HEK293 (cell line): ENCODE measurements around the gene SLC6A9.
A peak's percentile ranks its signal among the peaks of the same experiment; 100 is the strongest.

ENCODE experiments used
- CTCF ChIA-PET: fragments of 350-600 bp; formaldehyde crosslinking; extraction: SDS; loops from one replicate; lab custom pipeline; 2021; ENCODE audit warnings: antibody characterized with exemption; lab: Yijun Ruan, JAX
- POLR2A ChIA-PET: fragments of 300-600 bp; formaldehyde crosslinking; extraction: SDS; loops from one replicate; lab custom pipeline; 2020; ENCODE audit warnings: antibody characterized with exemption, inconsistent platforms; lab: Yijun Ruan, JAX
- H3K27ac ChIP-seq: fragments of 200-500 bp; sonication (Bioruptor generic); 2 replicates; pipeline ENCODE4 v1.5.1; 2014; ENCODE audit warnings: low read depth, low read length, control low read depth, inconsistent platforms; ENCODE audit errors: extremely low read depth
- H3K36me3 ChIP-seq, 2 experiments: fragments of 200-500 bp in 1 of 2; sonication (Bioruptor generic) in 1 of 2; 1 replicate in 1 of 2; 2 replicates in 1 of 2; pipeline ENCODE4 v1.5.1; 2014 to 2017; ENCODE audit warnings: inconsistent platforms in 2 of 2, low read length in 2 of 2; ENCODE audit not compliant: control insufficient read depth in 2 of 2, insufficient read depth in 1 of 2
- H3K4me1 ChIP-seq: fragments of 200-500 bp; sonication (Bioruptor generic); 2 replicates; pipeline ENCODE4 v1.5.1; 2014; ENCODE audit warnings: mild to moderate bottlenecking, low read length, inconsistent platforms; ENCODE audit not compliant: control insufficient read depth, insufficient read depth
- H3K4me3 ChIP-seq: 2 replicates; pipeline ENCODE4 v1.5.1; 2011; ENCODE audit warnings: low read depth, mild to moderate bottlenecking, control low read depth, low read length, moderate library complexity
- H3K9me3 ChIP-seq: fragments of 200-500 bp; sonication (Bioruptor generic); 2 replicates; pipeline ENCODE4 v1.5.1; 2014; ENCODE audit warnings: low read depth, low read length, inconsistent platforms; ENCODE audit not compliant: control insufficient read depth, insufficient read depth
- EGR2 ChIP-seq: fragments of 450-650 bp; formaldehyde crosslinking; IDR thresholded peaks from 2 replicates; pipeline ENCODE4 v1.5.1; 2016; ENCODE audit warnings: low read depth, missing biosample characterization, missing genetic modification characterization
- GLIS2 ChIP-seq: fragments of 450-650 bp; formaldehyde crosslinking; IDR thresholded peaks from 2 replicates; pipeline ENCODE4 v1.5.1; 2016; ENCODE audit warnings: missing biosample characterization, missing genetic modification characterization
- IKZF3 ChIP-seq: fragments of 450-650 bp; IDR thresholded peaks from 2 replicates; pipeline ENCODE4 v1.5.0; 2018; ENCODE audit warnings: missing biosample characterization, mild to moderate bottlenecking, missing genetic modification characterization, moderate library complexity
- SCRT2 ChIP-seq: fragments of 450-650 bp; formaldehyde crosslinking; IDR thresholded peaks from 2 replicates; pipeline ENCODE4 v1.5.1; 2016; ENCODE audit warnings: missing biosample characterization, missing genetic modification characterization
- SETDB1 ChIP-seq: IDR thresholded peaks from one replicate; pipeline ENCODE4 v1.6.1; 2017; ENCODE audit warnings: mild to moderate bottlenecking, low read length, moderate library complexity, mixed read lengths; ENCODE audit not compliant: insufficient read length
- ZBTB21 ChIP-seq: fragments of 450-650 bp; formaldehyde crosslinking; IDR thresholded peaks from 2 replicates; pipeline ENCODE4 v1.5.1; 2017; ENCODE audit warnings: missing biosample characterization, missing genetic modification characterization
- ZBTB8A ChIP-seq: fragments of 450-650 bp; formaldehyde crosslinking; IDR thresholded peaks from 2 replicates; pipeline ENCODE4 v1.5.1; 2016; ENCODE audit warnings: missing biosample characterization, missing genetic modification characterization
- ZEB2 ChIP-seq: fragments of 450-650 bp; formaldehyde crosslinking; IDR thresholded peaks from 2 replicates; pipeline ENCODE4 v1.5.1; 2016; ENCODE audit warnings: missing biosample characterization, missing genetic modification characterization
- ZFP69B ChIP-seq: fragments of 450-650 bp; formaldehyde crosslinking; IDR thresholded peaks from 2 replicates; pipeline ENCODE4 v1.5.1; 2016; ENCODE audit warnings: missing biosample characterization, missing genetic modification characterization
- ZIC2 ChIP-seq: fragments of 450-650 bp; formaldehyde crosslinking; IDR thresholded peaks from 2 replicates; pipeline ENCODE4 v1.5.1; 2016; ENCODE audit warnings: missing biosample characterization, missing genetic modification characterization
- ZNF10 ChIP-seq: fragments of 450-650 bp; formaldehyde crosslinking; IDR thresholded peaks from 2 replicates; pipeline ENCODE4 v1.5.1; 2017; ENCODE audit warnings: missing biosample characterization, missing genetic modification characterization
- ZNF16 ChIP-seq: fragments of 450-650 bp; formaldehyde crosslinking; IDR thresholded peaks from 2 replicates; pipeline ENCODE4 v1.5.1; 2016; ENCODE audit warnings: low read depth, missing biosample characterization, missing genetic modification characterization
- ZNF19 ChIP-seq: fragments of 450-650 bp; formaldehyde crosslinking; IDR thresholded peaks from 2 replicates; pipeline ENCODE4; 2016; ENCODE audit warnings: missing biosample characterization, missing genetic modification characterization, low read depth
- ZNF266 ChIP-seq: fragments of 450-650 bp; formaldehyde crosslinking; IDR thresholded peaks from 2 replicates; pipeline ENCODE4 v1.5.1; 2016; ENCODE audit warnings: missing biosample characterization, missing genetic modification characterization, low read depth
- ZNF366 ChIP-seq: fragments of 450-650 bp; formaldehyde crosslinking; conservative IDR thresholded peaks from 2 replicates; pipeline ENCODE4 v1.5.1; 2016; ENCODE audit warnings: missing biosample characterization, missing genetic modification characterization
- ZNF654 ChIP-seq: fragments of 450-650 bp; formaldehyde crosslinking; IDR thresholded peaks from 2 replicates; pipeline ENCODE4 v1.5.1; 2016; ENCODE audit warnings: low read depth, missing biosample characterization, missing genetic modification characterization
- ZNF701 ChIP-seq: fragments of 450-650 bp; formaldehyde crosslinking; IDR thresholded peaks from 2 replicates; pipeline ENCODE4 v1.5.1; 2016; ENCODE audit warnings: missing biosample characterization, missing genetic modification characterization
- ZSCAN23 ChIP-seq: fragments of 450-650 bp; formaldehyde crosslinking; IDR thresholded peaks from 2 replicates; pipeline ENCODE4 v1.5.1; 2016; ENCODE audit warnings: missing biosample characterization, missing genetic modification characterization
- TF ChIP-seq, protein P1 (sequence below): fragments of 450-650 bp; formaldehyde crosslinking; IDR thresholded peaks from 2 replicates; pipeline ENCODE4 v1.5.1; 2016; ENCODE audit warnings: missing biosample characterization, missing genetic modification characterization
- TF ChIP-seq, protein P2 (sequence below): fragments of 450-650 bp; formaldehyde crosslinking; IDR thresholded peaks from 2 replicates; pipeline ENCODE4 v1.5.1; 2016; ENCODE audit warnings: missing biosample characterization, missing genetic modification characterization
- TF ChIP-seq, protein P3 (sequence below): IDR thresholded peaks from 2 replicates; pipeline ENCODE4 v1.6.1; 2011; ENCODE audit warnings: mild to moderate bottlenecking, low read depth, low read length, borderline replicate concordance

SLC6A9 gene

DNA sequence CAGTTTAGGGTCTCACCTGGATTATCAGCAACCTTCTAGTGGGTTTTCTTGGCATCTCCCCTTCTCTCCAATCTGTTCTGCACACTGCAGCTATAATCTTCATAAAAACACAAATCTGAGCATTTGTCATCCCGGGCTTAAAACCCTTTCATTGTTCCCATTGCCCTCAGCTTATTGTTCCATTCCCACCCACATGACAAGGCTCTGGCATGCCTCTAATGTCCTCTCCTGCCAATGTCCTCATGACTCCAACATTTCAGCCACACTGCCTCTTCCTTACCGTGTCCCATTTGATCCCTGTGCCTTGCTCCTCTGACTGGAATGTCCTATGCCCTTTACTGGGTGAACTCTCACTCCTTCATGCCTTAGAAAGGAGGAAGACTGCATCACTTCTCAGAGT, 68.9 kb downstream of the SLC6A9 start:
- Histone ChIP-seq H3K36me3 (peaks cover 0 to 100% of the 10 kb centered on the region in 2 experiments; a peak in 1 of 3 replicates), H3K4me1 (no peaks in the 10 kb centered on the region), H3K9me3 (no peaks in the 10 kb centered on the region), H3K4me3 (no peak overlapping the region), H3K27ac (no peak overlapping the region)
- ChIA-PET POLR2A (no interaction called here), CTCF (no interaction called here)
- no peak for TF ChIP-seq ZIC2

DNA sequence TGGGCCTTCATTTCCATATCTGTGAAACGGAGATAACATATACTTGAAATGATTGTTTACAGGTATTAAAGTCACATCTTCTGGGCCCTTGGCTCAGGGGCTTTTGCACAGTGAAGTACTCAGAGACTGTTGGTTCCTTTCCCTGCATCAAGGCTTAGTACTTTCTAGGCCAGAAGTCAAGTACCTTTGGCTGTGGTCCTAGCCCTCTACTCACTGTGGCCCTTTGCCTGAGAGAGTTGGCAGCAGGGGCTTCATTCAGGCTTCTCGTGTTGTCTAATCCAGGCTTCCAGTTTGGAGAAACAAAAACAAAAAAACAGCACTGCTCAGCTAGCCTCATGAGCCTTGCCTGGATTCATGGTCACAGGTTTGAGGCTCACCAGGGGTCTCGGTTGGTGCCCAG, 69.6 kb downstream of the SLC6A9 start:
- POLR2A ChIA-PET = no interaction called here
- no peaks in the 10 kb centered on the region for H3K9me3 ChIP-seq
- TF ChIP-seq ZNF366 (tag by site-specific recombination) = no peak
- no peak for TF ChIP-seq ZNF19

DNA sequence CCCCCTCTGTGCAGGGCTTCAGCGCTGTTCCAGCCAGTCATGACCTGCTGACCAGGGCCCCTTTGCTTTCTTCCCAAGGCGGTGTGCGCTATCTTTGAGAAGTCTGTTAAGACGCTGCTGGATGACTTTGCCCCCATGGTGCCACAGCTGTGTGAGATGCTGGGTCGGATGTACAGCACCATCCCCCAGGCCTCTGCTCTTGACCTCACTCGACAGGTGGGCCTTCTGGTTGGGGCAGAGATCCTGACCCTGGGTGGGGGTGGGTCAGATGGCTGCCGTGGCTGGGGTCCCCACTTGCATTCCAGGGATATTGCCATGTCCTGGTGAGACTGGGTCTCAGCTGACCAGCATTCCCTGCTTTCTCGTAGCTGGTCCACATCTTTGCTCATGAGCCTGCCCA, 70.5 kb downstream of the SLC6A9 start:
- no peaks in the 10 kb centered on the region for H3K4me1 ChIP-seq
- no peak overlapping the region for H3K27ac ChIP-seq
- peak; percentile 76 for TF ChIP-seq SCRT2 (tag by site-specific recombination)
- TF ChIP-seq, protein P1, sequence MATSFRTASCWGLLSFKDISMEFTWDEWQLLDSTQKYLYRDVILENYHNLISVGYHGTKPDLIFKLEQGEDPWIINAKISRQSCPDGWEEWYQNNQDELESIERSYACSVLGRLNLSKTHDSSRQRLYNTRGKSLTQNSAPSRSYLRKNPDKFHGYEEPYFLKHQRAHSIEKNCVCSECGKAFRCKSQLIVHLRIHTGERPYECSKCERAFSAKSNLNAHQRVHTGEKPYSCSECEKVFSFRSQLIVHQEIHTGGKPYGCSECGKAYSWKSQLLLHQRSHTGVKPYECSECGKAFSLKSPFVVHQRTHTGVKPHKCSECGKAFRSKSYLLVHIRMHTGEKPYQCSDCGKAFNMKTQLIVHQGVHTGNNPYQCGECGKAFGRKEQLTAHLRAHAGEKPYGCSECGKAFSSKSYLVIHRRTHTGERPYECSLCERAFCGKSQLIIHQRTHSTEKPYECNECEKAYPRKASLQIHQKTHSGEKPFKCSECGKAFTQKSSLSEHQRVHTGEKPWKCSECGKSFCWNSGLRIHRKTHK (tag by site-specific recombination) = no peak
- ChIA-PET POLR2A (no interaction called here), CTCF (no interaction called here)
- H3K4me3 ChIP-seq = no peak overlapping the region
- H3K36me3 ChIP-seq = peaks cover 0 to 100% of the 10 kb centered on the region in 2 experiments; a peak in 1 of 3 replicates
- no peaks in the 10 kb centered on the region for H3K9me3 ChIP-seq

More for the DNA sequence above, 69.6 kb downstream of the SLC6A9 start:
- peaks cover 0 to 100% of the 10 kb centered on the region in 2 experiments; a peak in 1 of 3 replicates for H3K36me3 ChIP-seq
- H3K27ac ChIP-seq = no peak overlapping the region
- CTCF ChIA-PET = no interaction called here
- H3K4me1 ChIP-seq = no peaks in the 10 kb centered on the region
- H3K4me3 ChIP-seq = no peak overlapping the region

DNA sequence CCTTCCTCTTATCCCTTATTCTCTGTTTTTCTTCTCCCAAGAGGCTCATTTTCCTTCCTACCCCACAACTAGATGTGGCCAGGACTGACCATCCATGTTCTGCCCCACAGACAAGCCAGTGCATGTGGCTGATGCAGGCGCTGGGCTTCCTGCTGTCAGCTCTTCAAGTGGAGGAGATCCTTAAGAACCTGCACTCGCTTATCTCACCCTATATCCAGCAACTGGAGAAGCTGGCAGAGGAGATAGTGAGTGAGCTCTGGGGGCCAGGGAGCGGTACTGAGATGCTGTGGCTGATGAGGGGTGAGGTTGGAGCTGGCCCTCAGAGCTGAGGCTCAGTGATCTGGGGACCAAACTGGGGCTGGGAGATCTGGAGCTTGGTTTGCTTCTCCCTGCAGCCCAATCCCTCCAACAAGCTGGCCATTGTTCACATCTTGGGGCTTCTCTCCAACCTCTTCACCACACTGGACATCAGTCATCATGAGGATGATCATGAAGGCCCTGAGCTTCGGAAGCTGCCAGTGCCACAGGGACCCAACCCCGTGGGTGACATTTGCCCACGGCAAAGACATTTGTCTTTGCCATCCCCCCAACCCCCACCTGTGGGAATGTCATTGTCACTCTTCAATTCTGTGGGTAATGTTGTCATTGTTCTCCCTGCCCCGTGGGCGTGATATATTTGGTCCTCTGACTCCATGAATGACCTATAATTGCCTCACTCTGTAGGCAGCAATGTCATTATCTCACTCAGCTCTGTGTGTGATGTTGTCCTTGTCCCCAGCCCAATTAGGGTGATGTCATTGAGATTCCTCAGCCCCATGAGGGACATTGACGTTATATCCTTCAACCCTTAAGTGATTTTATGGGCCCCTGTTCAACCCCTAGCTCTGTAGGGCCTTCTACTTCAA, 72.7 kb downstream of the SLC6A9 start:
- Histone ChIP-seq H3K4me3 (no peak overlapping the region), H3K27ac (no peak overlapping the region), H3K9me3 (no peaks in the 10 kb centered on the region), H3K4me1 (no peaks in the 10 kb centered on the region), H3K36me3 (peaks cover 0 to 89% of the 10 kb centered on the region in 2 experiments; a peak in 1 of 3 replicates)
- ChIA-PET POLR2A (interaction anchor here (2.0 kb wide), 1 partner anchor 12 kb away, joined by 11 read pairs; the partner anchor contains the start of gene IPO13), CTCF (interaction anchor here (1.1 kb wide), 1 partner anchor 24 kb away, joined by 5 read pairs; no protein-coding TSS in a partner anchor)
- no peak for TF ChIP-seq ZSCAN23
- TF ChIP-seq, protein P2, sequence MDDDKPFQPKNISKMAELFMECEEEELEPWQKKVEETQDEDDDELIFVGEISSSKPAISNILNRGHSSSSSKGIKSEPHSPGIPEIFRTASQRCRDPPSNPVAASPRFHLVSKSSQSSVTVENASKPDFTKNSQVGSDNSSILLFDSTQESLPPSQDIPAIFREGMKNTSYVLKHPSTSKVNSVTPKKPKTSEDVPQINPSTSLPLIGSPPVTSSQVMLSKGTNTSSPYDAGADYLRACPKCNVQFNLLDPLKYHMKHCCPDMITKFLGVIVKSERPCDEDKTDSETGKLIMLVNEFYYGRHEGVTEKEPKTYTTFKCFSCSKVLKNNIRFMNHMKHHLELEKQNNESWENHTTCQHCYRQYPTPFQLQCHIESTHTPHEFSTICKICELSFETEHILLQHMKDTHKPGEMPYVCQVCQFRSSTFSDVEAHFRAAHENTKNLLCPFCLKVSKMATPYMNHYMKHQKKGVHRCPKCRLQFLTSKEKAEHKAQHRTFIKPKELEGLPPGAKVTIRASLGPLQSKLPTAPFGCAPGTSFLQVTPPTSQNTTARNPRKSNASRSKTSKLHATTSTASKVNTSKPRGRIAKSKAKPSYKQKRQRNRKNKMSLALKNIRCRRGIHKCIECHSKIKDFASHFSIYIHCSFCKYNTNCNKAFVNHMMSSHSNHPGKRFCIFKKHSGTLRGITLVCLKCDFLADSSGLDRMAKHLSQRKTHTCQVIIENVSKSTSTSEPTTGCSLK (tag by site-specific recombination) = no peak
- no peak for TF ChIP-seq SETDB1
- no peak for TF ChIP-seq IKZF3 (tag by site-specific recombination)
- peak; percentile 98 for TF ChIP-seq EGR2 (tag by site-specific recombination)
- TF ChIP-seq ZFP69B (tag by site-specific recombination) = peak; percentile 45; the same call in 1 of the 2 replicates
- TF ChIP-seq ZBTB8A = 0 out of 2 replicates have a peak, but pooled peaks have one; percentile 32
- no peak for TF ChIP-seq ZNF701 (tag by site-specific recombination)
- TF ChIP-seq ZEB2 (tag by site-specific recombination) = peak; percentile 87
- TF ChIP-seq ZNF10 (tag by site-specific recombination) = no peak
- TF ChIP-seq ZNF16 (tag by site-specific recombination) = no peak
- TF ChIP-seq ZNF654 (tag by site-specific recombination) = no peak
- TF ChIP-seq ZBTB21 (tag by site-specific recombination) = peak; percentile 95
- TF ChIP-seq GLIS2 = no peak
- TF ChIP-seq, protein P3, sequence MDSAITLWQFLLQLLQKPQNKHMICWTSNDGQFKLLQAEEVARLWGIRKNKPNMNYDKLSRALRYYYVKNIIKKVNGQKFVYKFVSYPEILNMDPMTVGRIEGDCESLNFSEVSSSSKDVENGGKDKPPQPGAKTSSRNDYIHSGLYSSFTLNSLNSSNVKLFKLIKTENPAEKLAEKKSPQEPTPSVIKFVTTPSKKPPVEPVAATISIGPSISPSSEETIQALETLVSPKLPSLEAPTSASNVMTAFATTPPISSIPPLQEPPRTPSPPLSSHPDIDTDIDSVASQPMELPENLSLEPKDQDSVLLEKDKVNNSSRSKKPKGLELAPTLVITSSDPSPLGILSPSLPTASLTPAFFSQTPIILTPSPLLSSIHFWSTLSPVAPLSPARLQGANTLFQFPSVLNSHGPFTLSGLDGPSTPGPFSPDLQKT = no peak
- TF ChIP-seq ZNF266 (tag by site-specific recombination) = no peak
